K562 (cell line): ENCODE data around the gene NRROS. TPM values are rescaled to one million over a fixed set of nuclear protein-coding genes. Genes with fewer than 3 reads are reported as not detected.

Experiments used
- CLOCK ChIP-seq: fragments of 250-450 bp; sonication (Bioruptor Pico); IDR thresholded peaks from 2 replicates; pipeline ENCODE4 v1.4.0; 2020; ENCODE audit warnings: mild to moderate bottlenecking, moderate library complexity, borderline replicate concordance
- CREM ChIP-seq: IDR thresholded peaks from 2 replicates; pipeline ENCODE4 v1.6.1; 2014; ENCODE audit warnings: antibody characterized with exemption, low read depth
- HDAC1 ChIP-seq, 2 experiments: fragments of 450-650 bp; IDR thresholded peaks; 2 replicates each; pipeline ENCODE4 v1.6.1; 2016 to 2017; ENCODE audit warnings: inconsistent platforms in 1 of 2, mild to moderate bottlenecking in 1 of 2, moderate library complexity in 1 of 2
- KDM1A ChIP-seq, 2 experiments: fragments of 450-650 bp; IDR thresholded peaks; 2 replicates each; pipeline ENCODE4 v1.6.1; 2016; ENCODE audit warnings: mild to moderate bottlenecking in 2 of 2
- L3MBTL2 ChIP-seq: fragments of 450-650 bp; IDR thresholded peaks from 2 replicates; pipeline ENCODE4 v1.6.1; 2016; ENCODE audit warnings: mild to moderate bottlenecking, moderate library complexity
- MCM7 ChIP-seq, 2 experiments: fragments of 450-650 bp; IDR thresholded peaks; 2 replicates each; pipeline ENCODE4 v1.6.1; 2016 to 2018
- RBM14 ChIP-seq: fragments of 200-400 bp; formaldehyde crosslinking; IDR thresholded peaks from 2 replicates; pipeline ENCODE4 v1.6.1; 2018; ENCODE audit warnings: low read depth, mild to moderate bottlenecking, low read length, moderate library complexity, borderline replicate concordance; ENCODE audit not compliant: insufficient read depth
- SMAD4 ChIP-seq: fragments of 250-450 bp; sonication (Bioruptor Pico); conservative IDR thresholded peaks from 2 replicates; pipeline ENCODE4 v1.8.0; 2021; ENCODE audit warnings: inconsistent platforms, mild to moderate bottlenecking, moderate library complexity
- ZBTB40 ChIP-seq, 2 experiments: fragments of 450-650 bp in 1 of 2; sonication (generic) in 1 of 2; formaldehyde crosslinking in 1 of 2; IDR thresholded peaks; 2 replicates each; pipeline versions ENCODE4 v1.7.1 to v1.9.0; 2016 to 2022; ENCODE audit warnings: inconsistent platforms in 1 of 2, mild to moderate bottlenecking in 1 of 2, missing genetic modification reagents in 1 of 2
- polyA plus RNA-seq, 8 experiments: library from polyadenylated mRNA; depleted of rRNA in 4 of 8; stranded (reverse) in 5 of 8; unstranded in 3 of 8; fragments of >200 nt; fragmentation: Nextera tagmentation in 2 of 8; fragmentation: Illumina TruSeq in 1 of 8; extraction: Ambion mirVana in 2 of 8; extraction: Trizol in 1 of 8; gene quantifications; 2 replicates each; pipeline versions ENCODE4 v1.2.1 to v1.2.3, GENCODE V29; 2011 to 2014; ENCODE audit warnings: inconsistent platforms in 1 of 8, missing spikeins in 1 of 8
- total RNA-seq, 7 experiments: library from RNA; depleted of rRNA in 6 of 7; stranded (reverse); fragments of >200 nt in 6 of 7; fragmentation: Illumina TruSeq in 2 of 7; extraction: Trizol in 2 of 7; gene quantifications; 2 replicates each; pipeline versions ENCODE4 v1.2.1 to v1.2.3, GENCODE V29; 2011 to 2021; ENCODE audit warnings: low replicate concordance in 1 of 7
- TF ChIP-seq, protein P1 (sequence below): fragments of 450-650 bp; IDR thresholded peaks from 2 replicates; pipeline ENCODE4 v1.6.1; 2017; ENCODE audit warnings: antibody characterized with exemption, mild to moderate bottlenecking

The NRROS gene
- total and polyA plus RNA-seq, 9 of the 15 experiments (the other 6 are each of a cell fraction or from before 2014, with no cell fraction given) = 0.34 to 13.8 (median 3.8) TPM

- TF ChIP-seq, protein P1, sequence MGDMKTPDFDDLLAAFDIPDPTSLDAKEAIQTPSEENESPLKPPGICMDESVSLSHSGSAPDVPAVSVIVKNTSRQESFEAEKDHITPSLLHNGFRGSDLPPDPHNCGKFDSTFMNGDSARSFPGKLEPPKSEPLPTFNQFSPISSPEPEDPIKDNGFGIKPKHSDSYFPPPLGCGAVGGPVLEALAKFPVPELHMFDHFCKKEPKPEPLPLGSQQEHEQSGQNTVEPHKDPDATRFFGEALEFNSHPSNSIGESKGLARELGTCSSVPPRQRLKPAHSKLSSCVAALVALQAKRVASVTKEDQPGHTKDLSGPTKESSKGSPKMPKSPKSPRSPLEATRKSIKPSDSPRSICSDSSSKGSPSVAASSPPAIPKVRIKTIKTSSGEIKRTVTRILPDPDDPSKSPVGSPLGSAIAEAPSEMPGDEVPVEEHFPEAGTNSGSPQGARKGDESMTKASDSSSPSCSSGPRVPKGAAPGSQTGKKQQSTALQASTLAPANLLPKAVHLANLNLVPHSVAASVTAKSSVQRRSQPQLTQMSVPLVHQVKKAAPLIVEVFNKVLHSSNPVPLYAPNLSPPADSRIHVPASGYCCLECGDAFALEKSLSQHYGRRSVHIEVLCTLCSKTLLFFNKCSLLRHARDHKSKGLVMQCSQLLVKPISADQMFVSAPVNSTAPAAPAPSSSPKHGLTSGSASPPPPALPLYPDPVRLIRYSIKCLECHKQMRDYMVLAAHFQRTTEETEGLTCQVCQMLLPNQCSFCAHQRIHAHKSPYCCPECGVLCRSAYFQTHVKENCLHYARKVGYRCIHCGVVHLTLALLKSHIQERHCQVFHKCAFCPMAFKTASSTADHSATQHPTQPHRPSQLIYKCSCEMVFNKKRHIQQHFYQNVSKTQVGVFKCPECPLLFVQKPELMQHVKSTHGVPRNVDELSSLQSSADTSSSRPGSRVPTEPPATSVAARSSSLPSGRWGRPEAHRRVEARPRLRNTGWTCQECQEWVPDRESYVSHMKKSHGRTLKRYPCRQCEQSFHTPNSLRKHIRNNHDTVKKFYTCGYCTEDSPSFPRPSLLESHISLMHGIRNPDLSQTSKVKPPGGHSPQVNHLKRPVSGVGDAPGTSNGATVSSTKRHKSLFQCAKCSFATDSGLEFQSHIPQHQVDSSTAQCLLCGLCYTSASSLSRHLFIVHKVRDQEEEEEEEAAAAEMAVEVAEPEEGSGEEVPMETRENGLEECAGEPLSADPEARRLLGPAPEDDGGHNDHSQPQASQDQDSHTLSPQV = 0 out of 2 replicates have a peak, but pooled peaks have one; percentile 46
- TF ChIP-seq CLOCK = no peak
- no peak for TF ChIP-seq MCM7 (IDR thresholded peaks at IDR 0.05)
- peak; percentile 27 for TF ChIP-seq SMAD4 (CRISPR knock-in tag)
- peak; percentile 67 to 80; a peak in 2 of 4 replicates for TF ChIP-seq HDAC1 (IDR thresholded peaks at IDR 0.05)
- 0 out of 2 replicates have a peak, but pooled peaks have one; percentile 35 for TF ChIP-seq RBM14
- TF ChIP-seq L3MBTL2 = peak; percentile 83
- peak; percentile 95 to 98 for TF ChIP-seq KDM1A (IDR thresholded peaks at IDR 0.05)
- TF ChIP-seq ZBTB40 (IDR thresholded peaks at IDR 0.05) = 0 out of 2 replicates have a peak, but pooled peaks have one; percentile 14
- TF ChIP-seq ZBTB40 (CRISPR knock-in tag; IDR thresholded peaks at IDR 0.05) = no peak
- 0 out of 2 replicates have a peak, but pooled peaks have one; percentile 16 for TF ChIP-seq CREM
Observed at GRCh38 chr3:196639483-196640296, at the start of gene NRROS (continued).
